Measurements from ENCODE around the gene CSTF2T. TPM values are rescaled to one million over a fixed set of nuclear protein-coding genes. Genes with fewer than 3 reads are reported as not detected.
A peak's percentile ranks its signal among the peaks of the same experiment; 100 is the strongest.

The CSTF2T gene
- total and polyA plus RNA-seq, 2 donors (not counting 1 experiment from before 2014, with no cell fraction given): 4.5 to 36.4 TPM

GRCh38 chr10:51698473-51699063, 827 bp downstream of the CSTF2T start:
- Mint-ChIP-seq H3K4me3 (peak overlapping the region; percentile 99), H3K27me3 (no peaks in the 10 kb centered on the region), H3K27ac (peak overlapping the region; percentile 100), H3K9me3 (ENCODE audit: insufficient read depth) (no peaks in the 10 kb centered on the region), H3K4me1 (peaks cover 48% of the 10 kb centered on the region)
- ChIA-PET CTCF (no interaction called here), POLR2A (no interaction called here)
- ATAC-seq (ENCODE audit: low read depth) (no peak), DNase-seq (peak; percentile 11)
- no peaks in the 10 kb centered on the region for H3K9me3 ChIP-seq (ENCODE audit: control extremely low read depth in 1 of 3, control insufficient read depth in 2 of 3, insufficient read depth in 1 of 3, low read length in 2 of 3)
- H3K4me3 ChIP-seq (ENCODE audit: control extremely low read depth in 1 of 5, extremely low read depth in 1 of 5, insufficient read depth in 1 of 5, low read depth in 2 of 5, low read length in 4 of 5): peak overlapping the region; percentile 85 to 99 (median 97)
- intact Hi-C loops (cut with micrococcal nuclease): loop anchor here (5.0 kb wide), 1 partner anchor 1076 kb away; the partner anchor contains the start of gene SGMS1
- no peaks in the 10 kb centered on the region for H3K27me3 ChIP-seq (replicated peaks in 1 of 4; ENCODE audit: control extremely low read depth in 1 of 4, control insufficient read depth in 3 of 4, insufficient read depth in 4 of 4, low read length in 3 of 4)
- H3K27ac ChIP-seq (ENCODE audit: low read length in 2 of 2): peak overlapping the region; percentile 95 to 96
- H3K4me1 ChIP-seq (ENCODE audit: control insufficient read depth in 2 of 2, insufficient read depth in 2 of 2, low read length in 2 of 2): peaks cover 22 to 28% of the 10 kb centered on the region in 2 donors
- H3K36me3 ChIP-seq (replicated peaks in 1 of 2; ENCODE audit: control extremely low read depth in 1 of 2, control insufficient read depth in 1 of 2, extremely low read depth in 1 of 2, insufficient read depth in 2 of 2, low read length in 1 of 2): peaks cover 0 to 10% of the 10 kb centered on the region in 2 experiments
- WGBS (ENCODE audit: insufficient coverage): 92% methylated on average over 8 of the region's 8 CpGs
- peak overlapping the region; percentile 74 for H3K4me2 ChIP-seq (replicated peaks; ENCODE audit: low read depth, low read length, poor library complexity, severe bottlenecking)
- H4K20me1 ChIP-seq (ENCODE audit: control insufficient read depth, insufficient read depth, low read length, poor library complexity, severe bottlenecking): peaks cover 19% of the 10 kb centered on the region
- H2AFZ ChIP-seq (ENCODE audit: insufficient read depth, low read depth, low read length, poor library complexity, severe bottlenecking): peak overlapping the region; percentile 94
- no peak for TF ChIP-seq CTCF (IDR thresholded peaks at IDR 0.05)
- no peak for TF ChIP-seq EZH2 (IDR thresholded peaks at IDR 0.05; ENCODE audit: borderline replicate concordance, insufficient read depth, low read depth, low read length, poor library complexity, severe bottlenecking)
- peak overlapping the region; percentile 92 for H3K9ac ChIP-seq (ENCODE audit: low read length)
- peaks cover 21% of the 10 kb centered on the region for H3K79me2 ChIP-seq (ENCODE audit: control insufficient read depth, insufficient read depth, low read length)

- WGBS (ENCODE audit: insufficient coverage): 80% methylated on average over 1 of the region's 1 CpG
- H3K9ac ChIP-seq (ENCODE audit: low read length): no peak overlapping the region
- no peaks in the 10 kb centered on the region for H3K9me3 ChIP-seq (ENCODE audit: control extremely low read depth in 1 of 3, control insufficient read depth in 2 of 3, insufficient read depth in 1 of 3, low read length in 2 of 3)
- peaks cover 19% of the 10 kb centered on the region for H4K20me1 ChIP-seq (ENCODE audit: control insufficient read depth, insufficient read depth, low read length, poor library complexity, severe bottlenecking)
- H3K36me3 ChIP-seq (replicated peaks in 1 of 2; ENCODE audit: control extremely low read depth in 1 of 2, control insufficient read depth in 1 of 2, extremely low read depth in 1 of 2, insufficient read depth in 2 of 2, low read length in 1 of 2): peaks cover 0 to 10% of the 10 kb centered on the region in 2 experiments
- ChIA-PET CTCF (no interaction called here), POLR2A (no interaction called here)
- no peak overlapping the region for H2AFZ ChIP-seq (ENCODE audit: insufficient read depth, low read depth, low read length, poor library complexity, severe bottlenecking)
- no peak overlapping the region for H3K27ac Mint-ChIP-seq
- TF ChIP-seq CTCF (IDR thresholded peaks at IDR 0.05) (no peak), EZH2 (IDR thresholded peaks at IDR 0.05; ENCODE audit: borderline replicate concordance, insufficient read depth, low read depth, low read length, poor library complexity, severe bottlenecking) (no peak)
- intact Hi-C loops (cut with micrococcal nuclease): loop anchor here (5.0 kb wide), 1 partner anchor 1074 kb away; the partner anchor contains the start of gene SGMS1
- DNase-seq (no peak), ATAC-seq (ENCODE audit: low read depth) (no peak)
- no peaks in the 10 kb centered on the region for H3K27me3 Mint-ChIP-seq
- no peaks in the 10 kb centered on the region for H3K27me3 ChIP-seq (replicated peaks in 1 of 4; ENCODE audit: control extremely low read depth in 1 of 4, control insufficient read depth in 3 of 4, insufficient read depth in 4 of 4, low read length in 3 of 4)
- H3K4me1 Mint-ChIP-seq: peaks cover 48% of the 10 kb centered on the region
- peak overlapping the region; percentile 13 for H3K4me3 Mint-ChIP-seq
- no peaks in the 10 kb centered on the region for H3K9me3 Mint-ChIP-seq (ENCODE audit: insufficient read depth)
- no peak overlapping the region for H3K27ac ChIP-seq (ENCODE audit: low read length in 2 of 2)
- H3K79me2 ChIP-seq (ENCODE audit: control insufficient read depth, insufficient read depth, low read length): peaks cover 21% of the 10 kb centered on the region
- no peak overlapping the region for H3K4me2 ChIP-seq (replicated peaks; ENCODE audit: low read depth, low read length, poor library complexity, severe bottlenecking)
- H3K4me3 ChIP-seq (ENCODE audit: control extremely low read depth in 1 of 5, extremely low read depth in 1 of 5, insufficient read depth in 1 of 5, low read depth in 2 of 5, low read length in 4 of 5): no peak overlapping the region
- H3K4me1 ChIP-seq (ENCODE audit: control insufficient read depth in 2 of 2, insufficient read depth in 2 of 2, low read length in 2 of 2): peaks cover 22 to 28% of the 10 kb centered on the region in 2 donors
Observed at GRCh38 chr10:51696251-51696650, 3.1 kb downstream of the CSTF2T start.

Measured in B cell (primary cell).